Fibroblast of skin of left quadriceps (primary cell): Measurements from ENCODE around the gene NPAS2.

ENCODE experiments used
- DNase-seq, 2 experiments: peaks; one replicate each; pipeline ENCODE4 v3.0.0-alpha.2; 2013; ENCODE audit warnings: low read depth in 2 of 2

NPAS2 gene

GRCh38 chr2:100882645-100883613 is 63.0 kb downstream of the NPAS2 start:
- DNase-seq: no peak

GRCh38 chr2:100884145-100884621 is 64.2 kb downstream of the NPAS2 start:
- DNase-seq: no peak

GRCh38 chr2:100886085-100886484 is 66.1 kb downstream of the NPAS2 start:
- DNase-seq: no peak

GRCh38 chr2:100887039-100887578 is 67.2 kb downstream of the NPAS2 start:
- no peak for DNase-seq

GRCh38 chr2:100887713-100888495 is 68.0 kb downstream of the NPAS2 start:
- DNase-seq: no peak

- no peak for DNase-seq
Observed at GRCh38 chr2:100888601-100889000, 68.7 kb downstream of the NPAS2 start.

- no peak for DNase-seq
Observed at GRCh38 chr2:100889286-100889685, 69.3 kb downstream of the NPAS2 start.

- peak in 1 of 2 experiments; percentile 38 for DNase-seq
Observed at GRCh38 chr2:100891906-100892642, 72.1 kb downstream of the NPAS2 start.

- DNase-seq: no peak
Observed at GRCh38 chr2:100893392-100894104, 73.6 kb downstream of the NPAS2 start.

- no peak for DNase-seq
Observed at GRCh38 chr2:100894105-100894795, 74.3 kb downstream of the NPAS2 start.

- DNase-seq: no peak
Observed at GRCh38 chr2:100894796-100895156, 74.8 kb downstream of the NPAS2 start.

- no peak for DNase-seq
Observed at GRCh38 chr2:100895402-100895801, 75.5 kb downstream of the NPAS2 start.

GRCh38 chr2:100895934-100896685 is 76.2 kb downstream of the NPAS2 start:
- no peak for DNase-seq

GRCh38 chr2:100898035-100898665 is 78.2 kb downstream of the NPAS2 start:
- no peak for DNase-seq

GRCh38 chr2:100900156-100900795 is 80.3 kb downstream of the NPAS2 start:
- no peak for DNase-seq

- DNase-seq: peak; percentile 94 to 95
Observed at GRCh38 chr2:100902817-100903405, 83.0 kb downstream of the NPAS2 start.

- no peak for DNase-seq
Observed at GRCh38 chr2:100903534-100904258, 83.8 kb downstream of the NPAS2 start.
